Brain pericyte (primary cell): Measurements from ENCODE around the gene ANXA11.
"Not testable (repeated sequence)": the region's sequence is repeated elsewhere in the genome, so short reads cannot be mapped to it uniquely, and the experiment has no call there.

ENCODE experiments used
- DNase-seq: peaks from one replicate; pipeline ENCODE4 v3.0.0-alpha.2; 2012; ENCODE audit warnings: low read depth, low spot score

The ANXA11 gene

GRCh38 chr10:80146918-80147317 is 58.4 kb downstream of the ANXA11 start:
- DNase-seq: no peak

GRCh38 chr10:80145406-80146308 is 59.7 kb downstream of the ANXA11 start:
- DNase-seq: not testable (repeated sequence)

GRCh38 chr10:80144696-80145131 is 60.6 kb downstream of the ANXA11 start:
- DNase-seq: no peak

GRCh38 chr10:80144067-80144695 is 61.2 kb downstream of the ANXA11 start:
- no peak for DNase-seq

GRCh38 chr10:80141696-80142460 is 63.5 kb downstream of the ANXA11 start:
- DNase-seq: no peak

GRCh38 chr10:80140251-80140650 is 65.1 kb downstream of the ANXA11 start:
- no peak for DNase-seq

GRCh38 chr10:80139265-80139664 is 66.1 kb downstream of the ANXA11 start:
- DNase-seq: no peak

- DNase-seq: no peak
Observed at GRCh38 chr10:80137920-80138319, 67.4 kb downstream of the ANXA11 start.

GRCh38 chr10:80137031-80137862 is 68.1 kb downstream of the ANXA11 start:
- DNase-seq: no peak

- DNase-seq: peak; percentile 96
Observed at GRCh38 chr10:80136134-80136571, 69.2 kb downstream of the ANXA11 start.

GRCh38 chr10:80133687-80134086 is 71.7 kb downstream of the ANXA11 start:
- DNase-seq: not testable (repeated sequence)

- DNase-seq: no peak
Observed at GRCh38 chr10:80133206-80133605, 72.1 kb downstream of the ANXA11 start.

- no peak for DNase-seq
Observed at GRCh38 chr10:80132299-80133139, 72.8 kb downstream of the ANXA11 start, which contains the start of gene PLAC9. Gene PLAC9 (plus strand): TSS chr10:80132730. CDS start chr10:80132763, 33 bp downstream.

GRCh38 chr10:80131499-80131901 is 73.8 kb downstream of the ANXA11 start:
- DNase-seq: no peak

- DNase-seq: no peak
Observed at GRCh38 chr10:80126876-80127275, 78.5 kb downstream of the ANXA11 start.

- no peak for DNase-seq
Observed at GRCh38 chr10:80122746-80123145, 82.6 kb downstream of the ANXA11 start.

GRCh38 chr10:80122110-80122710 is 83.1 kb downstream of the ANXA11 start:
- no peak for DNase-seq

GRCh38 chr10:80118669-80119068 is 86.7 kb downstream of the ANXA11 start:
- DNase-seq: no peak

- DNase-seq: no peak
Observed at GRCh38 chr10:80110986-80111385, 94.4 kb downstream of the ANXA11 start.
